GM19438 (cell line): ENCODE results near the gene AK9.
A peak's percentile ranks its signal among the peaks of the same experiment; 100 is the strongest.

ENCODE experiments used
- ATAC-seq: cut with Tn5 transposase; IDR thresholded peaks from one replicate; pipeline ENCODE4 v1.9.1; 2021; ENCODE audit warnings: low read depth; ENCODE audit not compliant: unreplicated experiment

AK9 gene

DNA sequence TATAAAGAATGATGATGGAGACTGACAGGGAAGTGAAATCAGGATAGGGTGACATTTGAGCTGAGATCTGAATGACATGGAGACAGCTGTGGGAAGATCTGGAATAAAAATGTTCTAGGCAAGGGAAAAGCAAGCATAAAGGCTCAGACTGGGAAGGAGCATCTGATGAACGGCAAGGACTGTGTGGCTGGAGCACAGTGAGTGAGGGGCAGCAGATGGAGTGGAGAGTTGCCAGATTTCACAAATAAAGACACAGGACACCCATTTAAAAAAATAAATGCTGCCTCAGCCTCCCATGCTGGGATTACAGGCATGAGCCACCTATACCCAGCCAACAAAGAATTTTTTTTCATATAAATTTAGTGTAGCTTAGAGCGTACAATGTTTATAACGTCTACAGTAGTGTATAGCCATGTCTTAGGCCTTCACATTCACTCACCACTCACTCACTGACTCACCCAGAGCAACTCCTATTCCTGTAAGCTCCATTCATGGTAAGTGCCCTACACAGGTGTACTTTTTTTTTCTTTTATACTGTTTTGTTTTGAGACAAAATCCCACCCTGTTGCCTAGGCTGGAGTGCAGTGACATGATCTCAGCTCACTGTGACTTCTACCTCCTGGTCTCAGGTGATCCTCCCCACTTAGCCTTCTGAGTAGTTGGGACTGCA is 205.6 kb downstream of the AK9 start:
- no peak for ATAC-seq

DNA sequence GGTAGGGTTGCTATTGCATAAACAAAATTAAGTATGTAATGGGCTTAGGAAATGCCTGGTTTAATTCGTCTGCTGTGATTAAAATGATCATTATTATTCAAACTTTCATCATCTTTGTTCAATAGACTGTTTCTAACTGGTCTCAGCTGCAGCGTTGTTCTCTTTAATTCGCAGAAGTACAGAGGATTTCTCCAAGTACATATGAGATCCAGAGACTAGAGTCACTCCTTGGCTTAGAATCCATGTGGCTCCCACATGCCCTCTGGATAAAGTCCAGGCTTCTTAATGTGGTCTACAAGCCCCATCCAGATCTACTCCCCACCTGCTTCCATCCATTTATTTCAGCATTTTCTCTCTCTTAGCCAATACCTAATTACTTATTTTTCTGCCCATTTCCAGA is 206.9 kb downstream of the AK9 start:
- ATAC-seq = no peak

DNA sequence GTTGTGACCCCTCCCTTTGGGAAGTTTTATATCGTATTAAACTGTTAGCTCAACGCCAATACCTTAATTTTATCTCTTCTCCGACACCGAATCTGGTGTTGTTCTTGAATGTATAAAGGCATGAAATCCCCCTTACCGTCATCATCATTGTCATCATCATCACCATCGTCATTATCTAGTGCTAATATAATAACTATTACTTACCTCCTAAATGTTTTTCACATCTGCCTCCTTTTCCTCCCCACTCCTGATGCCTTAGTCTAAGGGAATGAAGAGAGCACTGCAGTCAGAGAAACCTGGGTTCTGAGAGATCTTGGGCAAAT is 207.3 kb downstream of the AK9 start:
- no peak for ATAC-seq

DNA sequence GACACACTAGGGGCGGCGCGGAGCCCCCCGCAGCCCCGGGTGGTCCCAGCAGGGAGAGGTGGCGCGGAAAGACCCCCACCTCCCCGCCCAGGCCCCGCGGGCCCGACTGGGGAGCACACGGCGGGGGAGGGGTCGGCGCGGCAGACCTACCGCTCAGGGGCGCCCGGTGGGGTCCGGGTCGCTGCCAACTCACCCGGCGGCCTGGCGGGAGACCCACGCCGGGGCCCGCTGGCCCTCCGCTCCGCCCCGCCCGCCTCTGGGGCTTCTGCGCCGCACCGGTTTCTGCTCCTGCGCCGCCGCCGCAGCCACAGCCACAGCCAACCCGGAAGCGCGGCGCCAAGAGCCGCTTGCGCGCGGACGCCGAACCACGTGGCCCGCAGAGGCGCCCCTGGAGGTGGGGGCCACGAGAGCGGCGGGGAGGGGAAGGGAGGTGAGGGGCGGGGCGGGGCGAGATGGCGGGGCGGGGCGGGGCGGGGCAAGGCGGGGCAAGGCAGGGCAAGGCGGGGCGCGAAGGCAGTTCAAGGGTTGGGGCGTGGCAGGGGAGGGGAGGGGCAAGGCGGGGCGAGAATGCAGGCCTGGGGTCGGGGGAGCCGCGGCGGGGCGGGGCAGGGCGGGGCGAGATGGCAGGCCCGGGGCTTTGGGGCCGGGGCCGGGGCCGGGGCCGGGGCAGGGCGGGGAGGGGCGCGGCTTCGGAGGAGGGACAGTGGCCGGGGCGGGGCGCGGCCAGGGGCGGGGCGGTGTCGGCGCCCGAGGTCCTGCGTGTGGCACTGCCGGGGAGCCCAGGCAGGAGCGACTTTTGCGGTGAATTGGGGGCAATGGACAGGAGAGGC is 207.9 kb downstream of the AK9 start, which contains the start of gene ZBTB24:
Gene ZBTB24, minus strand, starts transcription at position 315 of the 830 bp plus-strand sequence. CDS start 1,193 bp downstream, outside the sequence.
- ATAC-seq = peak; percentile 88

DNA sequence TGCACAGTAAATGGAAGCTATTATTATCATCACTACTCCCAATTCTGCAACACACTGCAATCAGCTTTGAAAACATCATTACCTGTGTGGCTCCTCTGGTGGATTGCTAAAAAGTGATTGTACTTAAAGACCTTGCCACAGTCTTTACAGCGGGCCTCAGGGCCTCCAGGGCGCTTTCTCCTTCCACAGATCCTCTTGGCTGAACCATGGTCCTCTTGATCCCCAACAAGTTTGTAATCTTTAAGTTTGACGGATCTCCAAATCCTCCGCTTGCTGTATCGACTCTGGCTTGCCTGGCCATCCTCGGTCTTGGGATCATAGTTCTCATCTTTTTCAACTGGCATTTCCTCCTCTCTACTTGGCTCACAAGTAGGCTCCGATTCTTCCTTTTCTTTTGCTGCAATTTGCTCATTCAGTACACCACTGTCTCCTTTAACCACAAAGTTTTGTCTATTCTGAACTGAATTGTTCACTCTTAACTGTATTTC is 210.0 kb downstream of the AK9 start:
- ATAC-seq = no peak

DNA sequence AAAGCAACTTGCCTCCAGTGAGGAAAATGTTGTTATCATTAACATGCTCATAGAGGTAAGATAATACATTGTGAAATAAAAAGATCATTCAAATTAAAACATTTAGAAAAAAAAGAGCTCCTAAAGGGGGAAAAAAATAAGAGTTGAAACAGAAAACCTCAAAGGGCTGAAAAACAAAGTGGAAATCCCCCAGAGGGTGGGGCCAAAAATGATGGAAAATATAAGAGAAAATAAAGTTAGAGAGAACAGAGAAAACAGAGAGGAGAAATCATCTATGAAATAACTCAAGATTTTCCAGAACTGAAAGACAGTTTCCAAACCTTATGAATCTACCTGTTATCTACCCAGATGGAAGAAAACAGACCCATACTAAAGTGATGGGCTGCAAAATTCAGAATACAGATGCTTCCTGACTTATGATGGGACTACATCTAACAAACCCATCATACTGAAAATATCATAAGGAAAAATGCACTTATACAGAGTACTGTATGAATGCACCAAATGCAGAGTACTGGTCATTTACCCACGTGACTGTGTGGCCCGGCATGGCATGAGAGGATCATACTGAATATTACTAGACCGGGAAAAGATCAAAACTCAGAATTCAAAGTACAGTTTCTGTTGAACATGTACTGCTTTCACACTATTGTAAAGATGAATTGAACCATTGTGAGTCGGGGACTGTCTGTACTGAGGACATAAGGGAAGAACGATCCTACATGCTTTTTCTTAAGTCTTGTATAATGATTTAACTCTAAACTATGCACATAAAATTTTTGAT is 212.0 kb downstream of the AK9 start:
- ATAC-seq = no peak

DNA sequence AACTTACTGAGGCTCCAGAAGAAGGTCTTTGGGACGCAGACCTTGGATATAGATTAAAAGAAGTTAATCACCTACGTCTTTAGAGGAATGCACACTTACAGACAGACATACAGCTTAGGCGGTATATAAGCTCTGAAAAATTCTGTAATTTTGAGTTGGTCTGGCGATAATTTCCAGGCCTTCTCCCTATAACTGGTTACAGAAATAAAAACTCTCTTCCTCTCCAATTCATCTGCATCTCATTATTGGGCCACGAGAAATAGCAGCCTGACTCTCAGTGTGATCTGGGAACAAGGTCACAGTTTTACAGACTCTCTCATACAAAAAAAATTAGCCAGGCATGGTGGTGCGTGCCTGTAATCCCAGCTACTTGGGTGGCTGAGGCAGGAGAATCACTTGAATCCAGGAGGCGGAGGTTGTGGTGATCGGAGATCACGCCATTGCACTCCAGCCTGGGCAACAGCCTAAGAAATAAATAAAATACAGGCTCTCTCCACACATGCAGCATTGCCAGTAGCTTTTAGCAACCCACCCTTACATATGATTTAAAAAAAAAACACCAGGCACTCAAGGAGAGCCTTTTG is 212.7 kb downstream of the AK9 start:
- ATAC-seq = no peak

DNA sequence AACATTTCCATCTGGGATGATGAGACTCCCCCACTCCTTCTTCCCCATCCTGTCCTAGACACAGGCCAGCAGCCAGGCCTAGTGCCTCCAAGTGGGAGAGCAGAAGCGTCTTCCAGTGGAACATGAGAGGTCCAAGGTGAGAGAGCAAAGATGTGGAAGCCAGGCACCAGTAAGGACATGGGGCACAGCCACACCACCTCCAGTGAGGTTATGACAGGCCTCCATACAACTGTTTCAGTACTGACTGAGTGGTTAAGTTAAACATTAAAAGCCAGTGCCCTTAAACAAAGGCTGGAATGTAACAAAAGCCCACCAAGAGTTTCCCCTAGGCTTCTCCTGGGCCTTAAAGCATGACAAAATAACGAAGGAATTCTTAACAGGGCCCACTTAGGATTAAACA is 213.3 kb downstream of the AK9 start:
- ATAC-seq = peak; percentile 54

DNA sequence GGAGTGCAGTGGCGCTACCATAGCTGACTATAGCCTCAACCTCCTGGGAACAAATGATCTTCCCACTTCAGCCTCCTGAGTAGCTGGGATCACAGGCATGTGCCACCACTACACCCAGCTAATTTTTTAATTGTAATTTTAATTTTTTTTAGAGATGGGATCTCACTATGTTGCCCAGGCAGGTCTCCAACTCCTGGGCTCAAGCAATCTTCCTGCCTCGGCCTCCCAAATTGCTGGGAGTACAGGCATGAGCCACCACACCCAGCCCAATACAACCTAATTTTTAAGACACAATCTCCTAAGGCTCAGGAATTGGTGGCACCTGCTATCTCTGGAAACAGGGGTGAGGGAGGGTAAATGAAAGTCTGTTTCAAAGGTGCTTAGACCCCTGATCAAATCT is 213.8 kb downstream of the AK9 start:
- ATAC-seq = no peak

DNA sequence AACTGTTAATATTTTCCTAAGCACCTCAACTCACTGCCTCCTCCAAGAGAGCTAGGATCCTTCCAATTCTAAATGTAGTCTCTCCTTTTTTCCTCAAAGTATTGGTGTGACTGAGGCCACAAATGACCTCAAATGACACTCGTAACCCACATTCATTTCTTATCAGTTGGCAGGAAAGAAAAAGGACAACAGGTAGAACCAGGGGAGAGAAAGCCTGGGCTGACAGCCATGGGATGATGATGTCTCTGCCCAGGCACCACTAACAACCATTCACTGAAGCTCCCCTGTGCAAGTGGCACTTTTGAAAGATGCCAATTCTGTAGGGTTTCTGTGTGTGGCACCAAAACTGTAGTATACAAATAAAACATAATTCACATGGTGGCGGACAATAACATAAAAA is 215.4 kb downstream of the AK9 start:
- ATAC-seq = no peak

DNA sequence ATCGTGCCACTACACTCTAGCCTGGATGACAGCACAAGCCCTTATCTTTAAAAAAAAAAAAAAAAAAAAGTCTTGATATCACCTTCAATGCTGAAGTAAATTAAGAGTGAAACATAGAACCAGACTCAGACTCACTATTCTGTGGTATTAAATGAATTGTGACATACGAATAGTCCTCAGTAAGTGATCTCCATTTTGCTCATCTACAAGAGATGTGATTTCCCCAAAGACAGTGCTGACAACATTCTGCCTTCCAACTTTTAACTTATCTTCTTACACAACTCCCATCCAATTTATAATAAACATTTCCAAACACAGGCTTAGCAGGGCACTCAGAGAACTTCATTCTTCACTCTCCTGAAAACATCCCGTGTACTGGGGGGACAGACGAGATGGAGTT is 216.0 kb downstream of the AK9 start:
- no peak for ATAC-seq

DNA sequence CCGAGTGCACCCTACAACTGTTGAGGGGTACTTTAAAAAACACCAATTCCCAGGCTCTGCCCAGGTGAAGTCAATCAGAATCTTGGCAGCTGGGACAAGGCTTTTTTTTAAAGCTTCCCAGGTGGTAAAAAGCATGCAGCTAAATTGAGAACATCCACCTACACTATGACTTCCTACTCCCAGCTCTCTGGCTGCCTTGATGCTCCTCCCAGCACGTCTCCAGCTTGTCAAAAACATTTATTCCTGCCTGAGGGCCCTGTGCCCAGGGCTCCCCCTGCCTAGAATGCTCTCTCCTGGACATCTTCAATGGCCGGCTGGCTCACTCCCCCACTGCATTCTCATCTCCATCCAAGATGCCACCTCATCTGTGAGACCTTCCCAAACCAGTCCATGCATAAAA is 217.9 kb downstream of the AK9 start:
- ATAC-seq = no peak

DNA sequence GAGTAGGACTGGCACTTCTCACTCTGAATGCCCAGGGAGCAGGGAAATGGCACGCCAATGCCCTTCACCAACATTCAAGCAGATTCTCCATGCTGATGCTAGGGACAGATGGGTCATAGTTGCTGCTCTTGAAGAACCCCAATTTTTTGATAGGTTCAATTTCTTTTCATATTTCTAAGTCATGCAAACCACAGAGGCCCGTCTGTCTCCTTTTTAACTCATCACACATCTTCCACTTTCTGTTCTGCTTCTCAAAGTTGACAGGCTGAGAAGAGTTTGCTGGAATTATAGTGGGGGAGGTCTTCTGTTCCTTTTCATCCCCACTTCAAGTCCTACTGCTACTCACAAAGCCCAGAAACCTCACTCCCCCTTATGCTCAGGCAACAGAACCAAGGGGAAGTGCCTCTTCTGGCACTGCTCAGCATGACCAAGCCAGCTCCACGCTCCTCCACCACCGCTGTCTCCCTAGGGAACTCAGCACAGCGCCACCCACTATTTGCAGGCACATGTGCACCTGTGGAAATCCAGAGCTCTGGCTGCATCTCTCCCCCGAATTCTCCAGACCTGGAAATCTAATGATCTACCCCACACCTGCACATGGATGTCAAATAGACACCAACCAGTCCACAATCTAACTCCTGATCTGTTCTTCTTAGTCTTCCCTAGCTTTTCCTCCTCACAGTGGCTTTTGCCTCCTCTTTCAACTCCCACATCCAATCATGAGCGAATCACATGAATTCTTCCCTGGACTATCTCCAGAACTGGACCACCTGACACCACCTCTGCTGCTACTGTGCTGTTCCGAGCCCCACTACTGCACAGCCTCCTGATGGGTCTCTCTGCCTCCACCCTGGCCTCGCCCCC is 218.6 kb downstream of the AK9 start:
- peak; percentile 79 for ATAC-seq

DNA sequence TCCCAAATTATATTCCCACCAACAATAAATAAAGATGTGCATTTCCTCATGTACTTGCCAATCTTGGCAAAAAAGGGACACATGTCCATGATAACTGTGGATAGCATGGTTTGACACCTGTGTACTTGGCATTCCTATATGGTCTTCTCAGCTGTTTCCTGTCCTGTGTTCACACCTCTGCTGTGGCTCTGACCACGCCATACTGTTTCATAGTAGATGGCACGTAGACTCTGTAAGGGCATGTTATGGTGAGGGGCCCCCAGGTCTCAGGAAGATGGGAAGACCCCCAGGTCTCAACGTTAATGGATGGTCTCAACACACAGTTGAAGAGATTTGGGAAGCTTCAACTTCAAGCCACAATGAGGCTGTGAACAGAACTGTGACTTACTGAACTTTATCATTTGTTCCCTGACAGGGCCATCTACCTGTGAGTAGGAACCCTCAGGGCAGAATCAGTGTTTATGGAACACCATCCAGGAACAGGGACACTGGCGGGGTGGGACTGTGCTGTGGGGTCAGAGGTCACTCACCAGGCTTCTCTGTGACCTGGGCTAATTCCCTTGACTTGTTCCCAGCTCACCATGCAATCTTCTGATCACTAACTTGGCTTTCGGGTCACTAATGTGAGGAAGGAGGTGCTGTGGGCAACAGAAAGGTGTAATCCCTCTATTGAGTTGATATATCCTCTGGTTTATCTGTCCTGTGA is 219.7 kb downstream of the AK9 start:
- no peak for ATAC-seq

DNA sequence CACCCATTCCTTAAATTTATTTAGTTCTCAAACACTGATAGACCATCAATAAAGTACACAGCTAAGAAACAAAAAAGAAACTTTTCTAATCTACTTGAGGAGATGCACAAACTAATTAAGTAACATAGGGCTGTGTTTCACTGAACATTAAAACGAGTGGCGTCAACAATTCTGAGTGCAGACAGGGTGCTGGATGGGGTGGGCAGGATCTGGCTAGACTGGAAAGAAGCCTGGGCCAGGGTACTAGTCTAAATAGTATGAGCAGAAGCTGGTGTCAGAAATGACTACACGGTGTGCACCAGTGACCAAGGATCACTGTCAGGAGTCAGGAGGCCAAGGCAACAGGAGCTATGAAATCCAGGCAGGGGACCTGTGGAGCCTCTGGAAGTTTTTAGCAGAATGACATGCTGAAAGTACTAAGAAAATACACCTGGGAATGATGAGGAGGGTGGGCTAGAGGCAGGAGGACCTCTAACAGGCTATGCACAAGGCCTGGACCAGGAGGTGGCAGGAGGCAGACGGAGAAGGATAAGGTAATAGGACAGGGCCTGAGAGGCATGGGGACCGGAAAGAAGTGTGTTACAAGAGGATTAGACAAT is 221.3 kb downstream of the AK9 start:
- no peak for ATAC-seq

DNA sequence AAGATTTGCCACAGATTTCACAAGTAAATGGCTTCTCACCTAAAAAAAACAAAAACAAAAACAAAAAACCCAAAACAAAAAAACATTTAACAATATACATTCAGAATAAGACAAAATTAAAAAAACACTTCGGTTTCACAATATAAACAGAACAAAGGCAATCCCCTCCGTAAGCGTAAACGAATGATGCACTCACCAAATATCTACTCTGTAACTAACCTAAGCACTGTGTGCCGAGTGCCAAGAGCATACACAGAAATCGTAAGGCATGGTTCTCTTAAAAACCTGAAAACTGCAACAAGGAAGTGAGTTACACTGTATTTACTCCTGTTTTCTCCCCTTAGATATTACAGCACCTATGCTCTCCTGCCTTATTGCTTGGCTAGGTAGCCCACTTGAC is 223.3 kb downstream of the AK9 start:
- no peak for ATAC-seq

DNA sequence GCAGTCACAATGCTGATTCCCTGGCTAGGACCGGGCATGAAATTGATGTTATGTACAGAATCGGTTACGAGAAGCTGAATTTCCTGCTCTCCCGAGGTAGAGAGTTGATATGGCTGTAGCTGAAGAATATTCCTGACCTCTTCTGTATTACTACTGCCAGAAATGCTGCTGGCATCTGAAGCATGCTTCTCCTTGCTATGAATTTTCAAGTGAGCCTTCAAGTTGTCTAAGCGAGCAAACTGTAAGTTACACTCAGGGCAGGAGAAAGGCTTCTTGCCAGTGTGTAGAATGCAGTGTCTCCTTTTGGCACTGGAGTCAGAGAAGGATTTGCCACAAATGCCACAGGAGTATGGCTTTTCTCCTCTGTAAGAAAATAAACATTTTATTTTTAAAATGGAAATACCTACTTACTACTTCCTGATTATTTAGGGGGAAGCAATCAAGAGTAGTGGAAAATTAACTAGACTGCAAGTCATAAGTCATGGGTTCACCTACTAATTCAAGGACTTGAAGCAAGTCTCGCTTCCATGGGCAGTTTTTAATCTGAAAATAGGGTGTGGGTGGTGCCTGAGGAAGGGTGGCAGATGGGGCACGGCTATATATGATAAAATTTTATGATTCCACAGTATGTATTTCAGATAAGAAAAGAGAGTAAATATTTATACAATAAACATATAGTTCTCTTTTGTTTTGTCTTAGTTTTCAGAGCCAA is 224.6 kb downstream of the AK9 start:
- no peak for ATAC-seq

DNA sequence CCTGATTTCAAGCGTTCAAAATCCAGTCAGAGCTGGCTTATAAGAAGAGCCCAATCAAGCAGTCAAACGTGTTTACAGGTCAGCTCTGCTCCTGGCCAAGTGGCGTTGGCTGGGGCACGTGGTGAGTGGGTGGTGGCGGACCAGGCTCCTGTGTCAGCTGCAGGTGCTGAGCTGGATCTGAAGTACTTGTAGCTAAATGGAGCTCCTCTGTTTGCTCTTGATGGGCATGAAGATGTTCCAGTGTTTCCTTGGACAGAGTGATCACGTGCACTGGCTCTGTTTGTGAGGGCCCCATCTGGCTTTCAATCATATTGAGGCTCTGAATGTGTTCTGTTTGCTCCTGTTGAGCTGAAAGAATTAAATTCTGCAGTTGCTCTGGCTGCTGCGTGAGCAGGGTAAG is 225.2 kb downstream of the AK9 start:
- ATAC-seq = no peak
